NCI-H774 (cell line): ENCODE measurements around the gene LDLRAD3.
A peak's percentile ranks its signal among the peaks of the same experiment; 100 is the strongest.

ENCODE experiments used
- DNase-seq: peaks from one replicate; lab custom pipeline; 2025; lab: John Stamatoyannopoulos, UW

The LDLRAD3 gene

DNA sequence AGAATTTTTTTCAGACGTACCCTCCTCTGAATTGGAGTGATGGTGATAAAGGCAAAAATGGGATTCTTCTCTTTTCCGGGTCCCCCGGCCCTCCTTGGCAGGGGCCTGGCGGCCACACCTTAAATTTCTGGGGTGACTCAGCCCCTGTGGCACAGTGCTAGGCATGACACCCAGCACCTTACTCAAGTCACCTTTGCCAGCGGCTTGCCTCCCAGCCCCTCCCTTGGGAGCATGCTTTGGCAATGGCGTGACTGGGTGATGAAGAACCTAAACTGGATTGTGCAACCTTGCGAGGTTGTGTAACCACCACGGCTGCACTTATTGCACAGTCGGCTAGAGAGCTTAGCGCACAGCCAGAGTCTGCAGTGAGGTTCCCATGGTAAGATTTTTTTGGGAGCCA, 16.2 kb upstream of the LDLRAD3 start:
- DNase-seq: no peak

DNA sequence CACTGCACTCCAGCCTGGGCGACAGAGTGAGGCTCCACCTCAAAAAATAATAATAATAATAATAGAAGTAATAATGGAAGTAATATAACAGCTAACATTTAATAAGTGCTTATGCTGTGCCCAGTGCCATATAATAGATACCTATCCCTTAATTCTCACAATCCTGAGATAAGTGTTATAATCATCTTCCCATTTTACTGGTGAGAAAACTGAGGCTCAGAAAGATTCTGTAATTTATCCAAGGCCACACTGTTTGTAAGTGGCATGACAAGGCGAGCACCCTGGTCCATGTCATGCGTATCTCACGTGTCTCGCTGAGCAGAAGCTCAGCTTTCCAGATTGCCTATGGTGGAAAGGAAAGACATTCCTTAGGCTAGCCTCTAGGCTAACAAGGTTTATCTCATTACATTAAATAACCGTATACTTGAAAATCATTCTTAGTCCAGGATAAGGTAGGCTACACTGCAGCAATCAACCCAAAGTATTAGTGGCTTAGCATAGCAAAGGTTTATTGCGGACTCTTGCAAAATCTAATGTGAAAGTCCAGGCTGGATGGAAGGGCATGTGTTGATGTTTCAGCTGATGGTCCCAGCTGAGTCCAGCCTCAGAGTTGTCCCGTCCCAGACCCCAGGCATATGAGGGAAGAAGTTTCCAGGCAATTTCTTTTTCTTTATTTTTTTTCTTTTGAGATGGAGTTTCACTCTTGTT, 15.0 kb upstream of the LDLRAD3 start:
- no peak for DNase-seq

DNA sequence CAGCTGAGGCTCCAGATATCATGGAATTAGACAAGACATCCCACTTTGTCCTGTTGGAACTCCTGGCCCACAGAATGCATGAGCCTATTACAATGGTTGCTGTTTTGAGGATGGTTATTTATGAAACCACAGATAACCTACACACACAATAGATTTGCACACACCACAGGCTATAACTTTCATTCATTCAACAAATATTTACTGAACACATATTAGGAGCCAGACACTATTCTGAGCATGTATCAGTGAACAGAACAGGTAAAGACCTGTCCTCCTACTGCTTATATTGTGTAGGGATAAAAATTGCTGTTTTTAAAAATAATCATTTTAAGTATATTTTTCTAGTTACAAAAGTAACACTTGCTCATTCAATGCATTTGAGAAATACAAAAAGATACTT, 13.4 kb upstream of the LDLRAD3 start:
- DNase-seq: no peak

DNA sequence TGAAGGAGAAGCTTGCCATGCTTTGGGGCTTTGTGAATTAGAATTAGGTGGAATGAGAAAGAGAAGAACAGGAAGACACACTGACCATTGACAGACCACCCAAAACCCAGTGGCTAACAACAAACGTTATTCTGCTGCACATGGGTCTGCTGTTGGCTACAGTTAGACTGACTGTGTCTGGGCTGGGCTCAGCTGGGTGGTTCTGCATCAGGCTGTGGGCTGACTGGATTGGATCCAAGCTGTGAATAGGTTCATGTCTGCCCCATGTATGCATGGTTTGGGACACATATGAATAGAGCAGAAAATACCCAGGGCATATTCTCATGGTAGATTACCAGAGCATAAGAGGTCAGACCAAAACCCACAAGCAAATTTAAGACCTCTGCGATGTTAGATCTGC, 11.7 kb upstream of the LDLRAD3 start:
- DNase-seq: no peak

DNA sequence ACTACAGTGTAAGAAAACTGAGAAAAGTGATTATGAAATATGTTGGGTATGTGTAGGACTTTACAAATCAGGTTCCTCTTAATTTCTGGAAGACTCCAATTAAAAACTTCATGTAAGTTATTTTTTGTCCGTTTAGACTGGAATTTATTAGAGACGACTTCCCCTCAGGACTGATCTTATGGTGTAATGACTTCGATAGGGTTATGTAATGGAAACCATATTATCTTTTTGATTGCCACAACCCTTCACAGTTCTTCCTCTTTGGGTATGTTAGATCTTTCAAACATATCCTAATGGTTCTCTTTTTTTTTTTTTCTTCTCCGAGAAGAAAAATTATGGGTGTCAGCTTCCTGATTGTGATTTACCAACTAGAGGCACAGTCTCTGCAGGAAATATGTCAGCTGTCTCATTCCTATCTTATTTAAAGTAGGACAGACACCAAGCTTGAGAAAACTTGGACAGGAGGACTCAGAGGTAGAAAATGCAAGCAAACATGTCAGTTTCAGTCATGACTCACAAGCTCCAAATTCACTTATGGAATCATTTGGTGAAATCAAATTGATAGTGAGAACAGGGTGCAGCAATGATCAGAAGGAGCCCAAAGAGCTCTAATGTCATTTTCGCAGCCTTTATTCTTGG, 11.1 kb upstream of the LDLRAD3 start:
- no peak for DNase-seq

DNA sequence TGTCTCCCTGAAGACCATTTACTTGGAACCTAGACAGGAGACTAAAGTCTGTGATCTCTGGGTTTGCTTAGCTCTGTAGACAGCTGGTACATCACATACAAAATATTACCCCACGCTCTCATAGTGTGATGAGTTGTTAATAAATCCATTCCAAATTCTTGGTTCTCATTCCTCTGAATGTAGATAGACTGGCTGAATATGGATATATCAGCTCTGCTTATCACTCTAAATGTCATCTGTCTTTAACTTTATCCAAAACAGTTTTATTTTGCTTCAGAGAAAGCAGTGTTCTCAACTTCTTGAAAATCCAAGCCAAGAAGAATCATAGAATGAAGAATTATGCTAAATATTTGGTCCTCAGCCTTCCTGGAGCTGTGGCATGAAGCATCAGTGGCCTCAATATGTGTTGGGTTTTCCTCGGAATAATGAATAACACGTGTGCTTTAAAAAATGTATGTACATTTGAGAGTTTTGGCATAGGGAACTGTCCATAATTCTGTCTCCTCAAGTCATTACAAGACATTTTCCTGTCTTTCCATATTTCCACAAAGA, 10.5 kb upstream of the LDLRAD3 start:
- no peak for DNase-seq

DNA sequence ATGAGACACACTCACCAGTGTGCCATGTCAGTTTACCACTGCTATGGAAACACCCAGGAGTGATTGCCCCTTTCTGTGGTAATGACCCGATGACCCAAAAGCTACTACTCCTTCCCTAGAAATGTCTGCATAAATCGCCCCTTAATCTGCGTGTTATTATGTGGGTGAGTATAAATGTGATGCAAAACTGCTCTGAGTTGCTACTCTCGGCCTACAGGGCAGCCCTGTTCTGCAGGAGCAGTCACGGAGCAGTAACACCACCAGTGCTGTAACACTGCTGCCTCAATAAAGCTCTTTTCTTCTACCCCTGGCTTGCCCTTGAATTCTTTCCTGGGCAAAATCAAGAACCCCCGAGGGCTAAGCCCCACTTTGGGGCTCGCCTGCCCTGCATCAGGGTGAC, 9.6 kb upstream of the LDLRAD3 start:
- DNase-seq: no peak

DNA sequence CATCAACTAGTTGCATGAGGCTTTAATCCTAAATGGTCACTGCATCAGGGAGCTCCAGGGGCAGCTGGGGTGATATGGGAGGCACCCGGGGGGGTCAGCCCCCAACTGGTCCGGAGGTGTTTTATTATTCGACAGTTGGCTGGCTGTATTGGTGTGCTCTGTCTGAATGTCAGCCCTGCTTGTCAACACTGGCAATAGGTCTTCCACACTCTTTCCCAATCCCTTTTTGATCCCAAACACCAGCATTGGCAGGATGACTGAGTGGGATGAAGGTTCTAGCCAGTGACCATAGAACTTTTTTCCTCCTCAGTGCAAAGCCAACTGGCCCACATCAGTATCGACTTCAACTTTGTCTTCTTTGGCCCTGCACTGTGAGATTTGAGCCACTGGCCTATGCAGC, 8.9 kb upstream of the LDLRAD3 start:
- DNase-seq: no peak

DNA sequence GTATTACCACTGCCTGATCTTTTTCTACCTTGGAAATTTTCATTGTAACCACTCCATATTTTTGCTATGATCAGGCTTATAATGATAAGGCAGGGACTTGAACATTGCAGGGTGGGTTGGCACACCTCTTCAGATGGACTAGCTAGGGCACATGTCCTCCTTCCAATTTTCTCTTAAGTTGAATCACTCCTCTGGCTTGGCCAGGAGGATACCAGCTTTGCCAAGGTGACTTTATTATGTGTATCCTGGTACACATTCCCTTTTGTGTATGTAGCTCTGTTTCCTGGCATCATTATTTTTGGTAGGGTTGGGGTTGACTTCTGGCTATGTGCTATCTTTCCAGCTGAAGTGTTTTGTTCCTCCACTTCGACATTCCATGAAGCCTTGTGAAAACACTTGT, 8.5 kb upstream of the LDLRAD3 start:
- no peak for DNase-seq

- DNase-seq: no peak
Measured at GRCh38 chr11:35937111-35937510, 6.8 kb upstream of the LDLRAD3 start.

DNA sequence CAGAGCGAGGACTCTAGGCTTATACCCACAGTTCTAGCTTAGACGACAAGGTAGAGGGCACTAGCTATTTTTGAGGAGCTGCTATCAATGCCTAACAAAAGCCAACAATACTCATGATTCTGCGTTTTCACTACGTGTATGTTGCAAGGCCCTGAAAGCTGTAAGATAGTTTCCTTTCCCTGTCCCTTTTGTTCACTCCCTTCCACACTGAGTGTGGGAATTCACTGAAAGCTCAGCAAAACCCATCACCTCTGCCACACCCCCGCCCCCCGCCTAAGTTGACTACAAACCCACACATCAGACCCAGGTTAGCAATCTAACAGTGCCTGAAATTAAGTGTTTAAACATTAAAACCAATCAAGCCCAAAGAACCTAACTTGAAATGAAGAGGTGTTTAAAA, 6.2 kb upstream of the LDLRAD3 start:
- no peak for DNase-seq

- peak; percentile 7 for DNase-seq
Measured at GRCh38 chr11:35938231-35938630, 5.6 kb upstream of the LDLRAD3 start.

- no peak for DNase-seq
Measured at GRCh38 chr11:35943309-35943708, 553 bp upstream of the LDLRAD3 start.

GRCh38 chr11:35944503-35945136, 758 bp downstream of the LDLRAD3 start:
- no peak for DNase-seq

DNA sequence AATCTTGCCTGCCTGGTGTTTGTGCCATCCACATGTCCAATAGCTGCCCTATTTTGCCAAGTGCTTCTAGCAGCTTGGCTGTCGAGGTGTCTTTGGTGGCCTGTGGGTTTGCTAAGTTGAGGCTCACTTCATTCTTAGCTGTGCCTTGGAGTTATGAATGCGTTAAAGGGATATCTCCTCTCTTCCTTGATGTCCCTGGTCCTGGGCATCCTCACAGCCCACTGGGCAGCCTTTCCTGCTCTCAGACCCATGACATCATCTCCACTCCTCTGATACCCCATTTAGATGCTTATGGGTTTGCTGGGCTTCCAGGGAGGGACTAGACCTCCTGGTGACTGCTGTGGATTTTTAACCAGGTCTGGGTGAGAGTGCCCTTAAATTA, 1.3 kb downstream of the LDLRAD3 start:
- DNase-seq: no peak

- DNase-seq: no peak
Measured at GRCh38 chr11:35946766-35947165, 2.9 kb downstream of the LDLRAD3 start.

DNA sequence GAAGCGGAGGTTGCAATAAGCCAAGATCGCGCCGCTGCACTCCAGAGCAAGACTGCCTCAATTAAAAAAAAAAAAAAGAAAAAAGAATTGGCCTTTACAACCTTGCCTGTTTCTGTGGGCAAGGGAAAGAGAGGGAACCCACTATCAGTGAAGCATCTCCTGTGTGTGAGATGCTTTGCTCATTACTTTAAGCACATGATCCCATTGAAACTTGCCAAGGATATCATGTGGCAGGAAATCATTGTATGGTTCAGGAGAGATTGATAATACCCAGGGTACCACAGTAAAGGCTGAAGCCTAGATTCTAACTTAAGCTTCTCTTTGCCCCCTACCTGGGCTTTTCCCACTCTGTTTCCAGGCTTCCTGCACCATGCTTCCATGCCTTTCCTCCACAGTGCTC, 3.6 kb downstream of the LDLRAD3 start:
- no peak for DNase-seq

DNA sequence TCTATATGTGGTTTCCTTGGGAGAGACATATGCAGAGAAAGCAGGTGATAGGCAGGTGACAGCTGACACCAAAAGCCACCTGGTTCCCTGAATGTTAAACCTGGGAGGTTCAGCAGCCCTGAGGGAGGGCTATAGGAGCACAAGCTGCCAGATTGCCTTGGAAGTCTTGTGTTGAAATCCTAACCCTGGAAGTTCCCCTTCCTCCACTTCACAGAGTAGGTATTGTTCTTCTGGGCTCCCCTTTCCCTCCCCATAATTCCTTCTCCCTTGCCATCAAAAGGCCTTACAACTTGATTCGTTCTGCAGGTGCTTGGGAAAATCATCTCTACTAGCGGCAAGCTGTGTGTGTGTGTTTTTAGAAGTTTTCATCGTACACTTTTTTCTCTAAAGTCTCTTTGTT, 5.4 kb downstream of the LDLRAD3 start:
- DNase-seq: no peak

DNA sequence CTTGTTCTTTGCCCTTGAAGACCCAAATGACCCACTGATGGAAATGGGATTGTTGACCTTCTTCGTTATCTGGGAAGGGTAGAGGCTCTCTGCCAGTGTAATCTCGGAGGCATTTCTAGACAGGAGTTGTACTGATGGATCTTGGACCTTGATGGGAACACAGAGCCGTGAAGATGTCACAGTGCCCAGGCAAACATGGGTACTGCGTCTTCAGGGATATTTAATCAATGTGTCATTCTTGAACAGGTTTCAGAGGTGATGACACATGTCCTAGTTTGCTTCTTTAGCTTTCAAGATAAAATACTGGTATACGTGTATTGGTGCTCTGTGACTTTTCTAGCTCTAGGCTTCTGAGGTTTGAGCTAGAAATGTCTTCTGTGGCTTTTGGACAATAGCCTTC, 6.2 kb downstream of the LDLRAD3 start:
- no peak for DNase-seq

- DNase-seq: peak; percentile 16
Measured at GRCh38 chr11:35951680-35952079, 7.8 kb downstream of the LDLRAD3 start.

GRCh38 chr11:35953081-35953760, 9.4 kb downstream of the LDLRAD3 start:
- no peak for DNase-seq

DNA sequence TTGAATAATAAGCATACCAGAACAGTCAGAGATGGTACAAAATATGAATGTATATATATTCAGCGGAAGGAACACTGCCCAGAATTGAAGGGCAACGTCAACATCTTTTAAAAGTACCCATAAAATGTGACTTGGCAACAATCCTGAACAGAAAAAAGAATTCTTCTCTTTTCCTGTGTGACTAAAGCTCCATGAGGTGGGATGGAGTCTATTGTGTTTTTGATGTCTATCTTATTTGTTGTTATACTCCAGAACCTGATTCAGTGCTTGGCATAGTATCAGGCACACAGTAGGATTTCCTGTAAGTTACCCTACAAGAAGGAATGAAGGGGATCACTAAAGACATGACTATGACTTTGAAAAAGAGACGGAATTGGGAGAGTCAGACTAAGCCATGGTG, 10.3 kb downstream of the LDLRAD3 start:
- DNase-seq: no peak

DNA sequence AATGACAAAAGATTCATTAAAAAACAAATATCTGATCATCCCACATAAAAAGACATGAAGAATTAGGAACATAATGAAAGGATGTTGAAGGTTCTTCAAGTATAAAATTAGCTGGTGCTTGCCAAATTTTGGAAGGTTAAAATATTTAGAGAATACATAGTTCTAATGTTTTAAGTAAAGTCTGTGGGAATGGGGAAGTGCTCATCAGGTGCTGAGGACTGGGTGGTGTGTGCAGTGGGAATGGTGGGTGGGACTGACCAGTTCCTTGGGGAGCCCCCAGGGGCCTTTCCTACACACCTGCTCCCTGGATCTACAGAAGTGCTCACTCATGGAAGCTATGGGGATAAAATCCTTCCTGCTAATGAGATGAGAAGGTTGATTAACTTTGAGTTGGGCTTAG, 11.8 kb downstream of the LDLRAD3 start:
- no peak for DNase-seq
